ENCODE results near the gene CDH10. TPM values are rescaled to one million over a fixed set of nuclear protein-coding genes. Genes with fewer than 3 reads are reported as not detected.

Gene CDH10
- total RNA-seq, 4 donors from 2014 or later = not detected

DNA sequence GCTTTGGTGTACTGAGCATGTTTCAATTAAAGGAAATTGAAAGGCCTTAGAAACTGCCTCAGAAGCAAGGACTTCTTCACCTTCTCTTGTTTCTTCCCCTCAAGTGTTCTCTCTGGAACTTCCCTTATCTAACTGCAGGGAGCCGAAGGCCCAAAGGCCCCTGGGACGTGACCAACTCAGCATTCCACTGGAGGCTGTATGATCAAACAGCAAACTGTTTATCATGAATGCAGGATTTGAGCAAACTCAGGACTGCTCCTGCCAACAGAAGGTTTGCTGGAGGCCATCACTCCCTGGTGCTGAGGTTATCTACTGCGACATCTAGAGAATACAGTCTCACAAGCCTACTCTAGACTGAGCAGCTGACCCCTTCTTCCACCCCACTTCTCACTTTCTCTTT is 4.8 kb upstream of the CDH10 start:
- Histone ChIP-seq H3K4me1 (no peaks in the 10 kb centered on the region), H3K4me3 (no peak overlapping the region), H3K9me3 (no peaks in the 10 kb centered on the region), H3K27me3 (no peaks in the 10 kb centered on the region), H3K27ac (no peak overlapping the region), H3K36me3 (no peaks in the 10 kb centered on the region)
- in situ Hi-C loops (cut with MboI; ENCODE audit: low sequenced_read_pairs in 4 of 4) (no loop called here), intact Hi-C loops (cut with DNase I; ENCODE audit: low total_unique reads) (no loop called here)
- no peak for ATAC-seq
- TF ChIP-seq POLR2A (IDR thresholded peaks at IDR 0.05) (no peak), CTCF (IDR thresholded peaks at IDR 0.05 in 4 of 5, conservative IDR thresholded peaks at IDR 0.05 in 1 of 5) (no peak)
- no peak for DNase-seq

DNA sequence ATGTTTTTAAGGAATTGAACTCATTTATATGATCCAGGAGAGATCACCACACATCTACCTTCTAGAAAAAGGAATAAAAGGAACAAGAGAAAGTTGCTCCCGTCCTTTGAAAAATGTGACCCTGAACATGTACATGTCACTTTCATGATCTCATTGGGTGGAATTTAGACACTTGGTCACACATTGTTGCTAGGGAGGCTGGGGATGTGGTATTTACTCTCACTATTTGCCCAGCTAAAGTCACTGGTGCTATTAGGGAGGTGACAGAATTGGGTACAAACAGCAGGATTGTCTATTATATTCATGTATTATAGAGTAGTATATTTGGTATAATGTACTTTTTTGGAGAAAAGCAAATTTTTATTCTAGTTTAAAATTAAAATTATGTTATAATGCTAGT is 2.1 kb upstream of the CDH10 start:
- H3K9me3 ChIP-seq = no peaks in the 10 kb centered on the region
- no peaks in the 10 kb centered on the region for H3K36me3 ChIP-seq
- TF ChIP-seq POLR2A (IDR thresholded peaks at IDR 0.05) = no peak
- no peak for TF ChIP-seq CTCF (IDR thresholded peaks at IDR 0.05 in 4 of 5, conservative IDR thresholded peaks at IDR 0.05 in 1 of 5)
- ATAC-seq (no peak), DNase-seq (no peak)
- peaks cover 0 to 4% (median 0%) of the 10 kb centered on the region in 3 donors for H3K27me3 ChIP-seq
- H3K4me3 ChIP-seq = no peak overlapping the region
- no peaks in the 10 kb centered on the region for H3K4me1 ChIP-seq
- in situ Hi-C loops (cut with MboI; ENCODE audit: low sequenced_read_pairs in 4 of 4) = no loop called here
- intact Hi-C loops (cut with DNase I; ENCODE audit: low total_unique reads) = no loop called here
- no peak overlapping the region for H3K27ac ChIP-seq

DNA sequence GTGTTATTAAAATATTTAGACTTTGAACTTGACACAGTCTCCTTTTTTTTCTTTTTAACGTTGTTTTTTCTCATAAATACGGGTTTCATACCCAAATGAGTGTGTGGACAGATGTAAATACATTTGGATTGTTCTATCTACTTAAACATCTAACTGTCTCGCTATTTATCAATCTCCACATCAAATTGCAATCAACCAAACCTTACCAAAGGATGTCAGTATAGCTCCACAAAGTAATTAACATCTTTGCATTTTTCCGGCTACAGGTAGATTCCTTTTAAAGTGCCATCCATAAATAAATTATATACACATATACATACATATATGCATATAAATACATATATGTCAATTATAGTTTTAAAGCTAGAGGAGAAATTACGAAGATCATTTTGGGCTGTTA is 705 bp upstream of the CDH10 start:
- intact Hi-C loops (cut with DNase I; ENCODE audit: low total_unique reads) (no loop called here), in situ Hi-C loops (cut with MboI; ENCODE audit: low sequenced_read_pairs in 4 of 4) (no loop called here)
- ATAC-seq = no peak
- no peaks in the 10 kb centered on the region for H3K9me3 ChIP-seq
- no peak overlapping the region for H3K4me3 ChIP-seq
- DNase-seq = no peak
- H3K27me3 ChIP-seq = peaks cover 0 to 4% (median 0%) of the 10 kb centered on the region in 3 donors
- H3K27ac ChIP-seq = no peak overlapping the region
- no peaks in the 10 kb centered on the region for H3K36me3 ChIP-seq
- no peaks in the 10 kb centered on the region for H3K4me1 ChIP-seq
- TF ChIP-seq POLR2A (IDR thresholded peaks at IDR 0.05) = no peak
- TF ChIP-seq CTCF (IDR thresholded peaks at IDR 0.05 in 4 of 5, conservative IDR thresholded peaks at IDR 0.05 in 1 of 5) = no peak

DNA sequence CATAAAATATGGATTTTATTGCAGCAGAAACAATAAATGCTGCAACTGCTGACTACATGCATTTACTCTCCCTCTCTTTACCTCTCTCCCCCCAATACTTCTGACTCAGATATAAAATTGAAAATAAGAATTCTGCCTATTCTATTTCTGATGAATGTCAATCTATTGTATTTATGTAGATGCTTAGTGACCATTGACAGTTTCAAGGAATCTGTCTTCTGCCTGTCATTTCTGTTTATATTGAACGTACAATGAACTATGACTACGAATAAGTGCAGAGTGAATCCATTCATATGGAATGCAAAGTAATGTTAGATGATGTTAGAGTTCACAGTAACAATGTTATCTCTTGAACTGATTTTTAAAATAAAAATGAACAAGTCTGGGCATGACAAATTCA is 898 bp downstream of the CDH10 start:
- TF ChIP-seq POLR2A (IDR thresholded peaks at IDR 0.05) (no peak), CTCF (IDR thresholded peaks at IDR 0.05 in 4 of 5, conservative IDR thresholded peaks at IDR 0.05 in 1 of 5) (no peak)
- Histone ChIP-seq H3K36me3 (no peaks in the 10 kb centered on the region), H3K9me3 (no peaks in the 10 kb centered on the region), H3K4me1 (no peaks in the 10 kb centered on the region), H3K4me3 (no peak overlapping the region), H3K27me3 (peaks cover 0 to 4% (median 0%) of the 10 kb centered on the region in 3 donors), H3K27ac (no peak overlapping the region)
- intact Hi-C loops (cut with DNase I; ENCODE audit: low total_unique reads) (no loop called here), in situ Hi-C loops (cut with MboI; ENCODE audit: low sequenced_read_pairs in 4 of 4) (no loop called here)
- DNase-seq (no peak), ATAC-seq (no peak)

GRCh38 chr5:24643156-24643555 is 1.6 kb downstream of the CDH10 start:
- Histone ChIP-seq H3K27me3 (peaks cover 0 to 4% (median 0%) of the 10 kb centered on the region in 3 donors), H3K27ac (no peak overlapping the region), H3K4me1 (no peaks in the 10 kb centered on the region), H3K9me3 (no peaks in the 10 kb centered on the region), H3K4me3 (no peak overlapping the region), H3K36me3 (no peaks in the 10 kb centered on the region)
- DNase-seq = no peak
- in situ Hi-C loops (cut with MboI; ENCODE audit: low sequenced_read_pairs in 4 of 4) = no loop called here
- TF ChIP-seq POLR2A (IDR thresholded peaks at IDR 0.05) (no peak), CTCF (IDR thresholded peaks at IDR 0.05 in 4 of 5, conservative IDR thresholded peaks at IDR 0.05 in 1 of 5) (no peak)
- intact Hi-C loops (cut with DNase I; ENCODE audit: low total_unique reads) = no loop called here
- ATAC-seq = no peak
